HG03565 (cell line): ENCODE data around the gene PPAT.

Experiments
- ATAC-seq: cut with Tn5 transposase; IDR thresholded peaks from one replicate; pipeline ENCODE4 v1.9.1; 2021; ENCODE audit warnings: mild to moderate bottlenecking, moderate library complexity; ENCODE audit not compliant: unreplicated experiment

The PPAT gene

GRCh38 chr4:56434599-56435139 lies 746 bp downstream of the PPAT start:
- no peak for ATAC-seq

DNA sequence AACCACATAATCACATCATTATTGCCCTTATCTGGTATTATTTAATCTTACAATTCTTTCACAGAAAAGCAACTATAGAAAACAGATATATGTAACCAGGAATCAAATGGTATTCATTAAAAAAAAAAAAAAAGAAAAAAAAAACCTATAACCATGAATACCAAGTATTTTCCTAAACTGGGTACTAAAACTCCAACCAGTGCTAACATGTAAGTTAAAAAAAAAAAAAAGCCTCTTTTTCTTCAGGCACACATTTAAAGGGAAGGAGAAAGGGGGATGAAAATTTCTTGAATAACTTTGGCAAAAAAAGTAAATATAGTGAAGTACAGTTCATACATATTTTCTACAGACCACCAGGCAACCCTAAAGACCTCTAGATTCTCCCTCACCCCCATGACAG lies 2.1 kb downstream of the PPAT start:
- no peak for ATAC-seq

GRCh38 chr4:56430203-56430602 lies 5.2 kb downstream of the PPAT start:
- ATAC-seq: no peak

DNA sequence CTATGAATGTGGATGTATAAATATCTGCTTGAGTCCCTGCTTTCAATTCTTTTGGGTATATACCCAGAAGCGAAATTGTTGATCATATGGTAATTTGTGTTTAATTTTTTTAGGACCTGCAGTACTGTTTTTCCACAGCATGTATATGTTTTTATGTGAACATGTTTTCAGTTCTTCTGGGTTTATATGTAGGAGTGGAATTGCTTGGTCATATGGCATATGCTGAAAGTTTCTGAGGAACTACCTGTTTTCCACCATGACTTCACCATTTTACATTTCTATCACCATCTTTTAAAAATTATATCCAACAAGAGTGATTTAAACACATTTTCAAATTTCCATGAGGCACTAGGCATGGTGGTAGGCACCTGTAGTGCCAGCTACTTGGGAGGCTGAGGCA lies 8.2 kb downstream of the PPAT start:
- ATAC-seq: no peak

DNA sequence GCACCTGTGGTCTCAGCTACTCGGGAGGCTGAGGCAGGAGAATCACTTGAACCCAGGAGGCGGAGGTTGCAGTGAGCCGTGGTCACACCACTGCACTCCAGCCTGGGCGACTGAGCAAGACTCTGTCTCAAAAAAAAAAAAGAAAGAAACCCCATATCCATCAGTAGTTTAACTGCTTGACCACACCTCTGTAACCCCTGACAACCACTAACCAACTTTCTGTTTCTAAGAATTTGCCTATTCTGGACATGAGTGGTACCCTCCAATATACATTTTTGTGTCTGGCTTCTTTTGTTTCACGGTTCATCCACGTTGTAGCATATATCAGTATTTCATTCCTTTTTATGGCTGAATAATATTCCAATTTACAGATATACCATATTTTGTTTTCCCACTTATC lies 9.1 kb downstream of the PPAT start:
- ATAC-seq: peak; percentile 63

DNA sequence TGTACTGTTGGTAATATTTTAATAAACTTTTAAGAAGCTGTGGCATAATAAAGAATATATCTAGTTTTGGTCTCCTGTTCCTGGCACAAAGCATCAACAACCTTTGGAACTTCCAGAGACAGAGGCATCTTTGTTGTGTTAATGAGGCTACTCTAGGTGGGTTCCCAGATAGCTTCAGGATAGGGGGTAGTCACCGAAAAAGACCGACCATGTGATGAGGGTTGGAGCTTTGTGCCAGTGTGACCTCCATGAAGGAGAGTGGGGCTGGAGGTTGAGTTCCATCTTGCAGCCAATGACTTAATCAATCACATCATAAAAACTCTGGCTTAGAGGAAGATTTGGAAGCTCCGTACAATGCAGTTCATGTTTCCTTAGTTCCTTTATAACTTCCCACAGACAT lies 9.9 kb downstream of the PPAT start:
- ATAC-seq: no peak

- ATAC-seq: no peak
Observed at GRCh38 chr4:56424697-56425514, 10.5 kb downstream of the PPAT start.

DNA sequence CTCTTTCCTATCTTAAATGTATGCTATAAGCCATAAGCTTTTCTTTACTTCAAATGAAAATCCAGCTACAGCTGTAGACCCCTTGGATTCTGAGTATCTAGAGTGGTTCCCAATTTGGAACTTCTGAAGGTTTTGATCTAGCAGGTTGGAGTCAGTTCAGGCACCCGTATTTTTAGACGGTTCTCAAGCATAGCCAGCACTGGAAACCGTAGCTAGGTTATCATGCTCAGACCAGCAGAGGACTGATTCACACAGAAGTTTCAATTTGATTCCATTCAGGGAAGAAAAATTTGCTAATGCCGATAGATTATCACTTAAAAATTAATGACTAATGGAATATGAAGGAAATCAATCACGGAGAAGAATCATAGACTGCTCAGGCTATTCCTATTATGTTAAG lies 11.2 kb downstream of the PPAT start:
- no peak for ATAC-seq

- no peak for ATAC-seq
Observed at GRCh38 chr4:56417396-56417795, 18.0 kb downstream of the PPAT start.

GRCh38 chr4:56416349-56416748 lies 19.1 kb downstream of the PPAT start:
- no peak for ATAC-seq

- no peak for ATAC-seq
Observed at GRCh38 chr4:56414135-56414670, 21.2 kb downstream of the PPAT start.

GRCh38 chr4:56410247-56411062 lies 25.0 kb downstream of the PPAT start:
- no peak for ATAC-seq

- ATAC-seq: no peak
Observed at GRCh38 chr4:56409511-56410090, 25.8 kb downstream of the PPAT start.

- no peak for ATAC-seq
Observed at GRCh38 chr4:56408978-56409377, 26.4 kb downstream of the PPAT start.

DNA sequence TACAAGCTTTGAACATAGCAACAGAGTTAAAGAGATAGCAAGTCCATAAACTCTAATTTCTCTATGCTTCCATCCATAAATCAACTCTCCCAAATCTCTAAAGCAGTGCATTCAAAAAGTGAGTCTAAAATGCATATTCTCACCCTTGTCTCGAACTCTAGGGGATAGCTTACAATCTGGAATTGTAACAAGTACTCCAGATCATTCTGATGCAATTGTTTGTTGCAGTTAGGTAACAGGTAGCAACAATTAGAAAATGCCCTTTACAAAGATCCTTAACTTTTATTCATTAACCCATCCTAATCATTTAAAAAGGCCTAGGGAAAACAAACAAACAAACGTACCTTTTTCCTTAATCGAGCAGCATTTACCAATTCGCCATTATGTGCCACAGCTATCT lies 29.3 kb downstream of the PPAT start:
- ATAC-seq: no peak

DNA sequence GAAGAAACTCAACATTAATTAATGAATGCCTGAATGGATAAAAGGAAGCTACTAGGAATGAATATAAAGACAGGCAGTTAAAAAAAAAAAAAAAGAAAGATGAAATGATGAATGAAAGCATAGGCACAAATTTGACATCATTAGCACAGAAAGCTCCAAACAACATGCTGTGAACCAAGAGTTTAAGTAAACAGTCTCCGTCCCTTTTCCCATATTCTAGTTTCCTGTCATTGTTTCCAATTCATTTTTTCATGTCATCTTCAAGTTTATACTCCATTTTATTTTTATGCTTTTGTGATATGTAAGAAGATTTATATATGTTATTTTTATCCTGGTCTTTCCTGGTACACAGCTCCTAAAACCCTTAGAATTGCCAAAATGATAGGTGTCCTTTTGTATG lies 30.4 kb downstream of the PPAT start:
- no peak for ATAC-seq

- ATAC-seq: no peak
Observed at GRCh38 chr4:56400560-56400959, 34.9 kb downstream of the PPAT start.

DNA sequence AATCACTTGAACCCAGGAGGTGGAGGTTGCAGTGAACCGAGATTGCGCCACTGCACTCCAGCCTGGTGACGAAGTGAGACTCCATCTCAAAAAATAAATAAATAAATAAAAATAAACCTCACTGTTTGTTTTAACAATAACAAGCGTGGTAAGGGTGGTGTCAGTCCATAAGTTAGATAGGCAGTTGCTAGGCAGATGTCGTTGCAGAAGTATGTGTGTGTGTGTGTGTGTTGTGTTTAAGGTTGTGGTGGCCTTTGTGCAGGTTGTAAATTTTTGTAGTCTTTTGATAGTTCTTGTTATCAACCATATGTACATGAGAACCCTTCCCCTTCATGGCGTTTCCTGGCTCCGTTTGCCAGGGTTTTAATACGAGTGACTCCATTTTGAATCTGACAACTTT lies 44.1 kb downstream of the PPAT start:
- no peak for ATAC-seq

DNA sequence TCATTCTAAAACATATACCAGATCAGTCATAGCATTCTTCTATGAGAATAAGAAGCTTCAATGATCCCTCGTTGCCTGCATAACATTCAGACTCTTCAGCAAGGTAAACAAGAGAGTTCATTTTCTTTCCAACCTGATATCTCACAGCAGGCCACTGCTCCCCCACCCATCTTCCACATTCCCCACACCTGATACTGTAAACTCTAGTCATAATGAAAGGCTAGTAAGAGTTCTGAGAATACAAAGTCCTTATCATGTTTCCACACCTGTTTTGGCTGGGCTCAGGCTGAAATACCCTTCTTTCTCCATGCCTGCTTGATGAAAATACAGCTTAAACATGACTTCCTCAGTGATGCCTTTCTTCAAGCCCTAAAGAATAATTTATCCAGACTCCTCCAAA lies 45.9 kb downstream of the PPAT start:
- ATAC-seq: no peak

- ATAC-seq: no peak
Observed at GRCh38 chr4:56388306-56388705, 47.1 kb downstream of the PPAT start.
